ENCODE results near the gene SHROOM2. TPM values are rescaled to one million over a fixed set of nuclear protein-coding genes. Genes with fewer than 3 reads are reported as not detected.
A peak's percentile ranks its signal among the peaks of the same experiment; 100 is the strongest.

The SHROOM2 gene
- total RNA-seq, 1 donor from 2014 or later: 2.6 TPM

DNA sequence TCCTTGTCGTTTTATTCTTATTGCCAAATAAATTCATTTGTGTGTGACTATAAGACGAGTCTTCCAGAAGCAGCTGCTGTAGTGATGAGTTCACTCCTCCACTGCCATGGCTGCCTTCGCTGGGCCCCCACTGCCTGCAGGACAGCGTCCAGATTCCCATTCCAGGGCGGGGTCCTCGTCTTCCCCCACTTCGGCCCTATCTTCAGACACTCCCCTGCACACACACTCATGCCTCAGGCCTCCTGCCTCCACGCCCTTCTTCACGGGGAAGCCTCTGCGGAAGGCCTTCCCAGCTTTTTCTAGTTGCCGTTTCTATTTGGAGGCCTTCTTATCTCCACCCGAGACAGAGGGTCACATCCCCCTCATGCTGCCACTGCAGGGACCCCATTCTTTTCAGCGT, 80.4 kb downstream of the SHROOM2 start:
- DNase-seq: no peak

DNA sequence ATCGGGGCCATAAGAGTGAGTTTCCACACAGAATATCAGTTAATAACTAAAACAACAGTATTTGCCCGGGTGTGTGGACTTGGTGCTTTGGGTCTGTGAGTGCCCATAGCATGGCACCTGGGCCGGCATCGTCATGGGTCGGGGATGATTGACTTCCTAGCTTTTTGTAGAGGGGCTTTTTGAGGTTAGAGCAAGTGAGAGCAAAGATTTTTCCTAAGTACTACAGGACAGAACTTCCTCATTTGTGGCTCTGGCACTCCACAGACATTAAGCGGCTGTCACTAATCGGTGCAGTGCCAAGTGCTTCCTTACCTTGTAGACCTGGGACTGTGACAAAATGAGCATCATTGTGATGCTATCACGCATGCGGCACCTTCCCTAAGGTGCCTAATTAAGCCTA, 81.0 kb downstream of the SHROOM2 start:
- no peak for DNase-seq

DNA sequence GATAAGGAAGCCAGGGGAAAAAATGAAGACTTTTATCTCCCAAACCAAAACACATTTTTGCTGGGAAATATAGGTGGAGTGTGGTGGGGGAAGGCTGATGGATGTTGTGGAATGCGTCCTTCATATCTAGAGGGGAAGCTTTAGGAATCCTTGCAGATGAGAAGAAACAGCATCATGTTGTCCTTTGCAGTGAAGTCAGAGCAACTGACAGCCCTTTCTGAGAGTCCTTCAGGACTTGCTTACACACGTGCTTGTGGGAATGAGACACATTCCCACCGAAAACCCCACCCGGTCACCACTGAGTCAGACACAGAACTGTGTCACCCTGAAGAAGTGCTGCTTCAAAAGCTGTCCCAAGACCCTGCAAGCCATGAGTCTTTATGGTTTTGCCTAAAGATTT, 81.5 kb downstream of the SHROOM2 start:
- no peak for DNase-seq

DNA sequence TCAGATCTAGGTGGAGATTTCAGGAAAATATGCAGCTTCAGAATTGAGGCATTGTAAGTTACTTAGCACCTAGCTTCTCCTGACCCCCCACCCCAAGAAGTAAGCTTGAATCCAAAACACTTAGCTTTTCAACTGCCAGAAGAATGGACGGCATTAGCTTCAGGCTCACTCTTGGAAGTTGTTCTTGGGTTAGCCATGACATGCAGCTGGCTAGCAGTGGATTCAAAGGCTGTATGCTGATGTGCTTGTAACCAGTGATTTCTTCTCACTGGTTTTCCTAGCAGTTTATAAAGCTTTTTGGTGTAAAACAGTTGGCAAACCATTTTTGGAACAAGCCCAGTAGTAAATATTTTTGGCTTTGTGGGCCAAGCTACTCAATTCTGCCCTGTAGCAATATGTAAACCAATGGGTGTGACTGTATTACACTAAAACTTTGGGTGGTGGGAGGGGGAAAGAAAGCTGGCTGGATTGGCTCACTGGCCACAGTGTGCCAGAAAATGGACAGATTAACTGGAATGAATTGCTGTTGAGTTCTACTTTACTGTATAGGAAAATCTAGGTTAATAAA, 85.6 kb downstream of the SHROOM2 start:
- DNase-seq: peak; percentile 32

DNA sequence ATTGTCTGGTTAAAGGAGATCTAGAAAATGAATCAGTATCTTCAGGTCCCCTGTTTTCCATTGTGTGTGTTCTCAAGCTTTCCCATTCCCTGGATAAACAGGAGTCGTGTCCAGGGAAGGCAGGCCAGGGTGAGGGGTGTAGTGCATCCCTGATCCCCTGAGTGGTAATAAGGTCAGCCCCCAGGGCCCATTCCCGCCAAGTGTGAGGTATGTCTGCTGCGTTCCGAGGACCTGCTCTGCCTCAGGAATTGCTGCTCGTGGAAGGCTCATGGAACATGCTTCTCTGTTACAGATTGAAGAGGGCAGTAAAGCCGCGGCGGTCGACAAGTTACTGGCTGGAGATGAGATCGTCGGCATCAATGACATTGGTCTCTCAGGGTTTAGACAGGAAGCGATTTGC, 87.1 kb downstream of the SHROOM2 start:
- no peak for DNase-seq

DNA sequence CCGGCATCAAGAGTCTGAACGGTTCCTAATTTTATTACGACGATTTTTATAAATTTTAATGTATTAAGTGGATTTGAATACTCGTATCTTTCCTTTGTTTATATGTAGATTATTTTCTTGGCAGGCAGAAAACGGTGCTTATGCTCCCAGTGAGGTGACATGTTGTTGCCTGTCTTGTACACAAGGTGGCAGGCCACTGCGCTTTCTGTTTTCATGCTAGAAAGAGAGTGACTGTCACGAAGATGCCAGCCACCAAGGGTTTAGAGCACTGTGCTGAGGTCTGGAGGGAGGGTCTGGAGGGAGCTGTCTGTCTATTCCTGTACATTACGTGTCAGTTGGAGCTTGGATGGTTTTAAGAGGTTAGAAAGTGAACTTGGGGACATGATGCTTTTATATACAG, 87.7 kb downstream of the SHROOM2 start:
- DNase-seq: peak; percentile 34

DNA sequence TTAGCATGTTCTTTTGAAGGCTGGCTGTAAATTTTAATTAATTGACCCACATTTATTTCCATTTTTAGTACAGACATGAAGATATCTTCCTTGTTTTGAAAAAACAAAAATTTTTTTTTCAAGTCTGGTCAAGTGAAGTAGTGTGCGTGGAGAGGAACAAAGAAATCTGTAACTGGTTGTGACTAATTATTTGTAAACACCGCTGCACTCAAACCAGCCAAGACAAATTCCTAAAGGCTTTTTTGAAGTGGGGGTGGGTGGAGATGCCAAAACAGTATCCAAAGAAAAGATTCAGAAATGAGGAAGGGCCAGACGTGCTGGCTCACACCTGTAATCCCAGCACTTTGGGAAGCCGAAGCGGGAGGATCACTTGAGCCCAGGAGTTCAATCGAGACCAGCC, 88.3 kb downstream of the SHROOM2 start:
- no peak for DNase-seq

DNA sequence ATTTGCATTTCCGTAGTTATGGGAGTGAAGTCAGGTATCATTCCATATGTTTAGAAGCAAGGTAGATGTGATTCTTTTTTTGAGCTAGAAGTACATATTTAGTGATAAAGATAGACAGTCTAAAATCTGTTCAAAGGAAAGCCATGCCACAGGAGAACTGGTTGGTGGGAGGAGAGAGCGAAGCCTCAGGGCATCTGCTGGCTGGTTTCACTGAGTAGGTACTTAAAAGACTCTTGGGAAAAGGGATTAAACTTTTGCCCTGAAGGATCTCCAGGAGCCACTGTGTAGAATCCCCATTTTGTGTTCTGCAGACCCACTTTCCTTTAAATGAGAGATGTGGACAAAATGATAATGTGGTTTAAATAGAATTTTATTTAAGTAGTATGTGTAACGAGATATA, 89.6 kb downstream of the SHROOM2 start:
- DNase-seq: no peak

DNA sequence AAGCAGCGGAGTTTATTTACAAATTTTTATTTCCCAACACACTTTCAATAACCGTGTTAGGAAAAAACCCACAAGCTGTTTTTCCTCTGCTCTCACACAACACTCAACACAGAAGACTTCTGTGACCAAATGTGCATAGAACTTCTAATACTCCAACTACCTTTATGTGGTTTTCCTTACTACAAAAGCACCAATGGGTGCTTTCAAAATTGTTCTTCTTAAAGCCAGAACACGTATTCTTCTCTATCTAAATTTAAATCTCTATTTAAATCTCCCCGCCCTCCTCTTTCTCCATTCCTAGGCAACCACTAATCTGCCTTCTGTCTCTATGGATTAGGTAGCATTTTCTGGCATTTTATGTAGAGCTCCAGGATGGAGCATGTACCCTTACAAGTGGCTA, 90.0 kb downstream of the SHROOM2 start:
- DNase-seq: no peak

DNA sequence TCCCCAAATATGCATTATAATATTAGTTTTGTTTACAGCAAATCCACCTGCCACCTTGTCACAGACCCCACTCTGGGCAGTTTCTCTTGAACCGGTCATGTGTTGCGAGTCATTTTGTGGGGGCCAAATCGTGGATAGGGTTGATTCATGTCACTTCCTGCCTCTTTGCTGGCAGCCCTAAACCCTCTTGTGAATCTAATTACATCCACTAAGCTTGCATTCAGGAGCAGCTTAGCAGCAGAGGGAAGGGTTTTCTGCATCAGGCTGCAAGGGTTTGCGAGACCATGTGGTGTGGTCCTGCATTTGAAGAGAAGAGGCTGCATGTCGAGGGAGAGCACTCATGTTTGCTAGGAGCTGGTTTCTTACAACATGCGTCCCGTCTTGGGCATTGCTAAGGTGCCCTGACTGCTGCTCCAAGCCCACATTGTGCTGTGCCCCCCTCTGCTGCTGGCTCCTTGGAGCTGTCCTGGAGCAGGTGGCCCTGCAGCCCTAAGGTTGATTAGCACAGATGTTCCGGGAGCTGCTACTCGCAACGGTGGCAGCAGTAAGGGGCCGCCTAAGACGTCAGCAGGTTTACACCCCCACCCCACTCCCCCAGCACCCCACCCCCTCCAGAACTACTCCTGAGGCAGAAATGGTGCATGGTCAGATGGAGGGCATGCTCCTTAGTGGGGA, 92.1 kb downstream of the SHROOM2 start:
- DNase-seq: peak; percentile 25

DNA sequence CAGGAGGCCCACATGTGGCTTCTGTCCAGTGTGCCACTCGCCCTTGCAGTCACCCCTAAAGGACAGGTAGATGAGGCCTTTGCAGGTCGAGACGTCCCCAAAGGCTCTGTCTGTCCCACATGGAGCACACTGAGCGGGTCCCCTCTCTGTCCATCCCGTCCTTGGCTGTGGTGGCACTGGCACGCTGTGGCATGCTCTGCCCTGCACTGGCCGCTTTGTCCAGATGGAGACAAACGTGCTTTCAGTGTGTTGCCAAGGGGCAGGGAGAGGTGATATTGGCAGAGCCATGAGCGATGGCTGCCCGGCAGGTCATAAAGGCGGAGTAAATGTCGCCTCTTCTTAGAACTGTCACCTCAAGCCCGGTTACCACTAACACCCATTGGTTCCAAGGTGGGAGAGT, 94.0 kb downstream of the SHROOM2 start:
- DNase-seq: no peak

DNA sequence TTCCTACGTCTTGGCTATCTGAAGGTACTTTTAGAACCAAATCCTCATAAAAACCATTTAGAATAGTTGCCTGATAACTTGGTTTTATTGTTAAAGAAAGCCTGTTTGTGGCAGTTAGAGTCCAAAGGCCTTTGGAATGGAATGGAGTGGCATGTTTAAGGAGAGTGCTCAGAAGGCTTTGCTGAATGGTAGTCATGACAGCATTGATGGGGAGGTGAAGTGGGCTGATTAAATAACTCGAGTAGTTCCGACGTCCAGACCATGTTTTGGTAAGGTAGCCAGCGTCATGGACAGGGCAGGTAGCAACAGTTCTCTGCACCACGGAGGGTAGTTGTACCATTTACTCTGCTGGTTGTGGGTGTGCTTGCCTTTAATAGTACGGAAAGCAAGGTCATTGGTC, 94.6 kb downstream of the SHROOM2 start:
- no peak for DNase-seq

DNA sequence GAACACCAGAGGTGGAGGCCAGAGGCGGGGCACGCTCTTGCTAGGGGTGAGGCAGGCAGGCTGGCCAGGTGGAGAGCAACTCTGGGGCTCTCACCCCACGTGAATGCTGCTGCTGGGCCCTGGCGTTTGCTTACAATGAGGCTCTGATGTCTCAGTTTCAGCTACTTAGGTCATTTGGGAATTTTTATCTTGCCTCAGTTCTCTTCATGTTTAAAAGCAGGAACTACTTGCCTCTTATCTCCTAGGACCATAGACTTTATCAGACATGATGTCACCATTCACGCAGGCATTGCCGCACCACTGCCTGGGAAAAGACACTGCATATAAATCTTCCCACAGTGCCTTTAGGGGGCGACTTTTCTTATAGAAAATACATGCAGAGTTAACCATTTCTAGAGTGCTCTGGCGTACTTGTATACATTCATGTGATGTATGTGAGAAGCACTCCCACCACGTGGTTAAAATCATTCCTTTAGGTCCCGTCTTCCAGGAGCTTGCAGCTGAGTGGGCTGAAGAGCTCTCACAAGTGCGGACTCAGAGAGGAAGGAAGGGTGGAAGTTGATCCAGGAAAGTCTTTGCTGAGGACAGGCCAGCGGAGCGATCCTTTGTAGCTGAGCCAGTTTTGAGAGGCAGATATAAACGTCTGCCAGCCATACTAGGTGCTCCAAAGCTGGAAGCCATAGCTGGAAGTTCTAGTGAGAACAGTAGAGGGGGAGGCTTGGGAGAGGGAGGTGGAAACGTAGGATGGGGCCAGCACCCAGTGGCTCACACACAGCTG, 96.6 kb downstream of the SHROOM2 start:
- peak; percentile 19 for DNase-seq

DNA sequence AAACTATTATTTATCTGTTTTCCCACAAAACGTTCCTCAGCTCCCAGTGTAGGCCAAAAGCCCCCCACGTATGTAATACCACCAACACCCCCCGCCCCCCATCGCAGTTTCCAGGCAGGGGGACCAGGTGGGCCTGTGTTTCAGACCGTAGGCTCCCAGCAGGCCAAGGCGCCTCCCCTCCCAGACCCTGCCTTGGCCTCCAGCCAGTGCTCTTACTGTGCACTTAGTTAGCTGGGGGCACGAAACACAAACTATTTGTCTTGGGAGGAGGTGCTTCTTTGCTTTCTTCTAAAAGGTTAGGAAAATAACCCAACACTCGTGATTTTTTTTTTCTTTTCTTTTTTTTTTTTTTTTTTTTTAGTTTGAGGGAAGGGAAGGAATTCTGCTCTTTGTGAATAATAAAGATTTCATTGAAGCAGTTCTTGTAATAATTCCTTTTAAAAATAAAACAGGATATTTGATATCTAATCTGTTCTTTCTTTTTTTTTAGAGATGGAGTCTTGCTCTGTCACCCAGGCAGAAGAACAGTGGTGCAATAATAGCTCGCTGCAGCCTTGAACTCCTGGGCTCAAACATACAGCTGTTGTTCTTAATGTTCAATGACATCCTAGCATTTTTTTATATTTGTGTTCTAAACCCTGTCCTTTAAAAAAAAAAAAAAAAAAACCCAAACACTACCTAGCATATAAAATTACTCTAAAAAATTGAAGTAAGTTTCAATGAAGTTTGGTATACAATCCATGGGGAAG, 98.0 kb downstream of the SHROOM2 start:
- DNase-seq: peak; percentile 25

DNA sequence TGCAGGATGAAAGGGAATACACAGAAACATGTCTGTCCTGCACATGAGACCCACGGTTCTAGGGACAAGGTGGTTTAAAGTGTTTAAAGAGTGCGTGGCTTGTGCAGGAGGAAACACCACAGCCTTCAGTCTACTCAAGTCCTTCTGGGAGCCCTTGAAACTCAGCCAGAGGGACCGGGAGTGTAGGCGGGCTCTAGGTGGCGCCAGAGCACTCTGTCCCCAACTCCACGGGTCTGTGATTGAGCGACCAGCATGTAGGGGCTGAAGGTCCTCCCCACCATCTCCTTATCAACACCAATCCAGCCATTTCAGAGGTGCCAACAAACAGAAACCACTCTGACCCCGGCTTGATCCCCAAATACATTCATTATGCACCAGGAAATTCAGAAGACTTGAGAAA, 98.9 kb downstream of the SHROOM2 start:
- peak; percentile 68 for DNase-seq

DNA sequence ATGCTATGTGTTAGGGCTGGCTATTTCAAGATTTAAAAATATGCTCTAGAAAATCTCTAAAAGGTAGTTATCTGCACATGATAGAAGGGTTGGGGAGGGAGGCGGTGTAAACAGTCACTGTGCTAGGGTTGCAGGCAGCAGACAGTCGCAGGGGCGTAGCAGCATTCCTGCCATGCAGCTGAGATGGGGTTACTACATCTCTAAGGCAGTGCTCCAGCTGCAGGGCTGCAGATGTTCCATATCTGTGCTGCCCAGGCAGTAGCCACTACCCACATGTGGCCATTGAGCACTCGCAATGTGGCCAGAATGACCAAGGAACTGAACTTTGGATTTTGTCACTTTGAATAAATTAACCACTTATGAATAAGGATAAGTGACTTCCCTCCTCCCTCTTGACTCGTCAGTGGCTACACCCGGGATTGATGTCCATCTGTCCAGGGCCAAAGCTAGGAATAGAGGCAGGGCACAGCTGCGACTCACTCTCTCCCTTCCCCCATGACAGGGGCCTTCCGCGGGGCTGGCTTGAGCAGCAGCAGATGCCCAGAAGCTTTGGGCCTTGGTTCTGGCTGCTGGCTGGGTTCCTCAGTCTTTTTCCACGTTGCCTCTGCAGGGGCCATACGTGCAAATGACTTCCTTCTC, 101.5 kb downstream of the SHROOM2 start:
- DNase-seq: no peak

DNA sequence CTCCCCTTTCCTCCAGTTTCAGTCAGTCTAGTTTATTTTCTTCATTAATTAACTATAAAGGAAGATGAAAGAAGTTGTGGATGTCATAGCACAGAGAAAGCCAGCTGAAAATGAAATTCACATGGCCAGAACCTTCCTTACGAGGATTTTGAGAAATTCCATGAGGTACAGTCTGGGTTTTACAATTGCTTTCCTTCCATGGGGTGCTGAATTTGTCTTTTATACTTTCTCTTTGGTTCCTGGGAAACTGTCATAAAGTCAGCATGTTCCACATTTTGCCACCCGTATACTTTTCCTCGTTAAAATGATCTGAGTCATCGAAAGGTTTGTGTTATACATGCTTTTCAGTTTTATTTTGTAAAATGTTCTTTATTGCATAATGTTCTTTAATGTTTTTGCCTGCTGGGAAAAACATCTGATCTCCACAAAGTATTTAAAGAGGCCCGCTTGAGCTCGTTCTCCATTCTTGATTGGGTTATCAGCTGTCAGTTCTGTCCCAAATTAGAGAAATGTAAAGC, 102.8 kb downstream of the SHROOM2 start:
- no peak for DNase-seq

DNA sequence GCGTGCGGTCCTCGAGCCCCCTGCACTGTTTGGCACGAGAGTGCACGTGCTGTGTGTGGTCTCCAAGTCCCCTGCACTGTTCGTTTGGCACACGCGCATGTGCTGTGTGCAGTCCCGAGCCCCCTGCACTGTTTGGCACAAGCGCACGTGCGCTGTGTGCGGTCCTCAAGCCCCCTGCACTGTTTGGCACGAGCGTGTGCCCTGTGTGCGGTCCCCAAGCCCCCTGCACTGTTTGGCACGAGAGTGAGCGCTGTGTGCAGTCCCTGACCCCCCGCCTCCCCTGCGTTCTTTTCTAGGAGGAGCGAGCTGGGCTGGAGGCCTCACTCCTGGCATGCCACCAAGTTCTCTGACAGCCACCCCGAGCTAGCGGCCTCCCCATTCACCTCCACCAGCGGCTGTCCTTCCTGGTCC, 104.5 kb downstream of the SHROOM2 start:
- no peak for DNase-seq

DNA sequence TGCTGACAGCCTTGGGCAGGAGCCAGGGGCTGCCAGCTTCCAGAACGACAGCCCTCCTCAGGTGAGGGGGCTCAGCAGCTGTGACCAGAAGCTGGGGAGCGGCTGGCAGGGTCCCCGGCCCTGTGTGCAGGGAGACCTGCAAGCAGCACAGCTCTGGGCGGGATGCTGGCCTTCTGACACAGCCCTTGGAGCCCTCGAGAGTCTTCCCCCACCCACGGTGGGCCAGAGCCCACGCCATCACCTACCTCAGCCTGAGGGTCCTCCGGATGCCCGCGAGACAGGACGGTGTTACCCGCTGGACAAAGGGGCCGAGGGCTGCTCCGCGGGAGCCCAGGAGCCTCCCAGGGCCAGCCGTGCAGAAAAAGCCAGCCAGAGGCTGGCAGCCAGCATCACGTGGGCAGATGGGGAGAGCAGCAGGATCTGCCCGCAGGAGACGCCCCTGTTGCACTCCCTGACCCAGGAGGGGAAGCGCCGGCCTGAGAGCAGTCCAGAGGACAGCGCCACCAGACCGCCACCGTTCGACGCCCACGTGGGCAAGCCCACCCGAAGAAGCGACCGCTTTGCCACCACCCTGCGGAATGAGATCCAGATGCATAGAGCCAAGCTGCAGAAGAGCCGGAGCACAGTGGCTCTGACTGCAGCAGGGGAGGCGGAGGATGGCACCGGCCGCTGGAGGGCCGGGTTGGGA, 109.1 kb downstream of the SHROOM2 start:
- DNase-seq: no peak

DNA sequence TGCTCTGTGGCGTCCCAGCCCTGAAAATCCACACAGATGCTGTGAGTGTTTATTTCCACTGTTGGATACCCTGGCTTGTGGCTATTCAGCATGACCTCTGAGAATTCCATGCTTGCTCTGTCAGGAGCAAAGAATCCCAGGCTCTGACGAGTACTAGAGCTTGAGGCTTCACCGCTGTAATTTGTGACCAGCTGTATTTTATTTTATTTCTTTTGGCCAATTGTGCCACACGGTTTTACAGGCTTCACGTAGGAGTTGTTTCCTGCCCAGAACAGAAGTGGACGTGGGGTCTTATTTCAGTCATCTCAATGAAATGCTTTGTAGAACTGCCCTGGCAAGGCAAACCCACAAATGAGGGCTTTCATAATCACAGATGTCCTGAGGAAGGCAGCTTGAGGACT, 111.5 kb downstream of the SHROOM2 start:
- peak; percentile 72 for DNase-seq

DNA sequence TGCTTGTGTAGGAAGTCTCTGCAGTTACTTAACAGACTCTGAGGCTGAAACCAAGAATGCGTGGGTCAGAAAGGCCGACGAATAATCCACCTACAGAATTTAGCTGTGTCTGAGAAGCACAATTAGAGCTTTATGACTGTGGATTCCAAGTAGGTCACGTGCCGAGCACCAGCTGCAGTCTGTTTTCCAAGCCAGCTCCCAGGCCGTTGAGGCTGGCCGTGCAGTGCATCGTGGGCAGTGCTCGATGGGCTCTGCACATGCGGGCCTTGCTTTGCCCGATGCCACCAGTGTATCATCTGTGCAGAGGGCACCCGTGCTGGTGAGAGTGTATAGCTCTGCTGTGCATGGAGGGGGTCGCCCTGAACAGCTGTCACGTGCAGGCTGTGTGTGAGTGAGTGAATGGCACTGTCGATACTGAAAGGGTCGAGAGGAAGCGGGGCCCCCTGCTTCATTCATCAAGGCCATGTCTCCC, 113.4 kb downstream of the SHROOM2 start:
- DNase-seq: peak; percentile 83
